NCI-H2107 treated with DMSO at 0.1 percent for 48 hours (cell line): ENCODE results near the gene CANT1.

Experiments
- DNase-seq: peaks from one replicate; lab custom pipeline; 2025; ENCODE audit not compliant: unreplicated experiment; lab: John Stamatoyannopoulos, UW

The CANT1 gene

DNA sequence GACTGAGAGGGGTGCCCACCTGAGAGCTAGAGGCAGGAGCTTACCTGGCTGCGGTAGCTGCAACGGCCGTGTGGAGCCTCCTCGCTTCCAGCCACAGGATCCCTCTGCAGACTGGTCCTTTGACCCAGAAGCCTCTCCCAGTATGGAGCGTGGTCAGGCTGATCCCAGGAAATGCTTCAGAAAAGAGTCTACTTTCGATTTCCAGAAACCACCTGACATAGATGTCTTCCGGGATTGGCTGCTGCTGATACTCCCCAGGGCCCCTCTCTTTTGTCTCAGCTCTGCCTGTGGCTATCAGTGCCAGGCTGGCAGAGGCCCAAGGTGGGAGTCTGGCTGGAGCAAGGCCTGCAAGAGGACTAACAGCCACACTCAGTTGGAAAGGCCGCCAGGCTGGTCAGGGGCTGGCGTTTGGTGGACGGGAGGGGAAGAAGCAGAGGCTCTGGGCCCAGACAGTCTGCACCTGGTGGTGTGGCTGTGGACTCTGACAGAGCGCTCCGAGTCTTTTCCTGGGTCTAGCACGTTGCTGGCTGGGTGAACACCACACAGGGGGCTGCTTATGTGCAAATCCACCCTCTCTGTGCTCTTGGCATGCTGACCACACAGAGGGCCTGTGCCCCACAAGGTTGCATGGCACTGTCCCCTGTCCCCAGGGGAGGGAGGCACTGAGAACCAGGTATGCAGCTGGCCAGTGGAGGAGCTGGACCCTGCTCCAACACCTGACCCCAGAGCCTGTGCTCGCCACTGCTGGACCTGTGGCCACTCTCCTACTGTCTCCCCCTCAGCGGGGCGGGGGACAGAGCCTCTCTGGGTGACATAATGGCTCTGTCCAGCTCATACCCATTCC lies 29.6 kb downstream of the CANT1 start, which contains the start of gene LGALS3BP:
TSS of gene LGALS3BP (minus strand) at position 144 of the 844 bp plus-strand sequence. CDS start 2,732 bp downstream, outside the sequence.
- DNase-seq = peak; percentile 92

DNA sequence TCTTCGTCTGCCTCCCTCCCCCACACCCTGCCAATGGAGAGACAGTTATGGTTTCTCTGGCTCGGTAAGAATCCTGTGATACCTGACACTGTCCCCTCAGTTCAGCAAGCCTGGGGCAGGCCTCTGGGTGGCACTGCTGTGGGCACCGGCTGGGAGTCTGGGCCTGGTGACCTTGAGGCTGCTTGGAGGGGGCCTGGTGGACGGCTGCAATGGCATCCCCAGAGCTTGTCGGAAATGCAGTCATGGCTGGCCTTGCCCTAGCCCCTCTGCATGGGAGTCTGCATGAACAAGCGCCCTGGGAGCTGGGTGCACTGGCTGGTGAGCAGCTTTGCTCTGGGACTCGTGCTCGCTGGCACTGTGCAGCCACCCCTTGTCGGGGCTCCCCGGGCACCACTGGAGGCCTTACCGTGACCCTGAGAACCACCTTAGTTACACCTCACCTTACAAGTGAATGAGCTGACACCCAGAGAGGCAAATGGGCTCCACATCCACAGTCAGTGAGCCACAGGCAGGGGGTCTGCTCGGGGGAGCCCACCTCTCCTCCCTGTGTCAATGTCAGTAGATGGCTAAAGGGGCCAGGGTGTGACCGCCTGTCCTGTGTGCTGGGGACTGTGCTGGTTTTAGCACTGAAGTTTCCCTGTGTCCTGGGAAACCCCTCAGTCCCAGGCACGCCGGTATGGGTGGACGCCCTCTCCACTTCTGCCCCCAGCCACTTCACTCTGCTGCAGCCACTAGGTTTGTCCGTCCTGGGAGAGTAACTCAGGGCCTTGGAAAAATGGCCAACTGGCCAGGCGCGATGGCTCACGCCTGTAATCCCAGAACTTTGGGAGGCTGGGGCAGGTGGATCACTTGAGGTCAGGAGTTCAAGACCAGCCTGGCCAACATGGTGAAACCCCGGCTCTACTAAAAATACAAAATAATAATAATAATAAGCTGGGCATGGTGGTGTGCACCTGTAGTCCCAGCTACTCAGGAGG lies 31.3 kb downstream of the CANT1 start:
- peak; percentile 38 for DNase-seq

DNA sequence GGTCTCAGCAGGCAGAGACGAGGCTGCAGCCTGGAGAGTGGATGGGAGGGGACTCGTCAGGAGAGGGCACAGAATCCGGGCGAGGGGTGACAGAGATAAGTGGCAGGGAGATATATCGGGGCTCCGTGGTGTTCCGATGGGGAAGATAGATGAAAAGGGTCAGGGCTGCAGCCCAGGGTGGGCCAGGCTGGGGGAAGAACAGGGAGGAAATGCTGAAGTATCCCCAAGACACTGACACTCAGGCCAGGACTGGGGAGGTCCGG lies 32.0 kb downstream of the CANT1 start:
- DNase-seq = no peak

DNA sequence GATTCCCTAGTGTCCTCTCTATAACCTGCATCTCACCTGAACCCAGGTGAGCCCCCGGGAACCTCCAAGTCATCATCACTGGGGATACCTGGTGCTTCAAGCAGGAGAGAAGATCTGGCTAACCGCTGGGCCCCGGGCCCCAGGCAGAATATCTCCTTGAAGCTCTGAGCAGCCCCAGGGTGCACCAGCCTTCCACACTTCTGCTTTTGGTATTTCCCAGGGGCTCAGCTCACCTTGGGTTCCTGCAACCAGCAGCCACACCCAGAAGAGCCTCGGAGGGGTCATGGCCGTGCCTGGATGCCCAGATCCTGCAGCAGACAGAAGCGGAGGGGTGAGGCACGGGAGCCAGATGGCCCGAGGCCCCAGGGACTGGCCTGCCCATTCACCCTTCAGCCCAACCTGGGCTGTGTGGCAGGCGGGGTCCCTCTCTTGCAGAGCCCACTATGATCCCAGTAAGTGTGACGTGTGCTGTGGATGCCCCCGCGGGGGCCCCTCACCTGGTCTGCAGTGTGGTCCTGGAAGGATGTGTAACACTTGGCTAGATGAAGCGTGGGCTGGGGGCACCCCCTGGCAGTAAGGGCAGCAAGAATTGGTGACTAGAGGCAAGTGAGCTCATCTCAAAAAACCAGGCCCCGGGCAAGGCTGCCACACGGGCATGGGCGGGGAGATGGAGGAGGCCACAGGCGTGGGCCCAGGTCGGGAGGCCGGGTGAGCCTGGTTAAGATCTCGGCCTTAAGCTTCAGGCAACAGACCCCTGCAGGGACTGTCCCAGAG lies 32.5 kb downstream of the CANT1 start:
- no peak for DNase-seq

DNA sequence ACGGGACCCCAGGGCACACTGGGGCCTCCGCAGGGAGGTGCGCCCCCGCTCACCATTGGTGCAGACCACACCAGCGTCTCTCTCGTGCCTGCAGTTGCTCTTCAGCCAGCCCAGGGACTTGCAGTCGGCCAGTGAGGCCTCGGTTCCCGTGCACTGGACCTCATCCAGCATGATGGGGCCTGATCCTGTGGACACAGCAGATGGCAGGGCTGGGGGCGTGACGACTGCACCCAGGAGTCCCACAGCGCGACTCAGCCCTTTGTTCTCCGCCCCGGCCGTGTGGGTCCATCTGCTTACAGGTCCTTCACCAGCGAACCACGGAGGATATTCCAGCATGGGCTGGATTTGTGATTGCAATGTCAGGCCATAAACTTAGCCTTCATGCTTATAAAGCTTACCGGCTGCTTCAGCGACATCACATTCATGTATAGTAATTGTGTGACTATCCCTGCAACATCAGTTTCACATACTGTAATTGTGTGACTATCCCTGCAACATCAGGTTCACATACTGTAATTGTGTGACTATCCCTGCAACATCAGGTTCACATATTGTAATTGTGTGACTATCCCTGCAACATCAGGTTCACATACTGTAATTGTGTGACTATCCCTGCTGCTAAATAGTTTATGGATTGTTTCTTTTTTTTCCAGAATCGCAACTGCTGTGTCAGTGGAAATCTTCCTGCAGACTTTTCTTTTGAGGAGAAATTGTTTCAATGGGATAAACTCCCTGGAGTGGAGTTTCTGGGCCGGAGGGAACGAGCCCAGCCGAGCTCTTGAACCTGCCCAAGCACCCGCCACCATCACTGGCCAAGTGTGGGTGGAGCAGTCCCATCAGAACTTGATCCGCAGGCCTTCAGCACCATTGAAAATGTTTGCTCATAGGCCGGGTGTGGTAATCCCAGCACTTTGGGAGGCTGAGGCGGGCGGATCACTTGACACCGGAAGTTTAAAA lies 34.7 kb downstream of the CANT1 start:
- DNase-seq = no peak

DNA sequence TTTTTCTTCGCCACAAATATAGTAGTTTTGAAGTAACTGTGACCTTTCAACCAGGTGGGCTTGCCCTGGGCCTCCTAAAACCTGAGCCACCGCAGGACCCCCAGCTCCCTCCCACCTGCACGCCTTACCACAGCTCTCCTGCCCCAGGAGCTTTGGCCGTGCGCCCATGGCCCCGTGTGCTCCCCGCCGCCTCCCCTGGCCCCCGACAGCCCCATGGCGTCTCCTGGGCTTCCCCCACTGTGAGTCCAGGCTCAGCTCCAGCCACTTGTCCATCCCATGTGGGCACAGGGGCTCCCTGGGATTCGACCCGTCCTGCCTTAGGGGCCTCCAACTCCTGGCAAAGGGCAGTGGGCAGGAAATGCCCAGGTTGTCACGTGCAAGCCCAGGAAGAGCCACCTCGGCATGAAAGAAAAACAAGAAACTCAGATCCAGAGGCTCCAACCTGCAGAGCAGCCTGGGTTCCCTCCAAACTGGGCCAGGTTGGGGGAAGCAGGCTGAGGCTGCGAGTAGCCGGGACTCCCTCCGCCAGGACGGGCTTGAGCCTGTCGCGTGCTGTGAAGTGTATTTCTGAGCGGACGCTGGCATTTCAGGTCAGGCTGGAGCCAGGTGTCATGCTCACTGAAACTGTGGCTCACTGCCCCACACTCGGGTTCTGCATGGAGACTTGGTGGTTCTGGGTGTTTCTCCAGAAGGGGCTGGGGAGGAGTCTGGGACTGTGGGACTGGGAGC lies 35.6 kb downstream of the CANT1 start:
- no peak for DNase-seq

DNA sequence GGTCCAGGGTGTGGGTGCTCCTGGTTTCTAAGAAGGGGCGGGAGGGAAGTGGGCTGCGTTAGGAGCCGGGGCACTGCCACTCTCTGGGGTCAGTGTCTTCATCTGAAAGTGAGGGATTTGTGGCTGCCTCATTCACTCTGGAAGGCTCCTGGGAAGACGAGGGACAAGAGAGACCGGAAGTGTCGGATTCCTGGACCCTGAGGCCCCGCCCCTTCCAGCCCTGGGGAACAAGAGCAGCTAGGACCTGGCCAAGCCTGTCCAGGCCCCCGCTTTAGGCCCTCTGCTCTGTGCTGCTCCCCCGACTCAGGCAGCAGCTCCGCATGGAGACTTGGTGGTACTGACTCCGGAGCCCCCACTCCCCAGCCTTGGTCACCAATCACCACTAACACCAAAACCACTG lies 36.4 kb downstream of the CANT1 start:
- no peak for DNase-seq

DNA sequence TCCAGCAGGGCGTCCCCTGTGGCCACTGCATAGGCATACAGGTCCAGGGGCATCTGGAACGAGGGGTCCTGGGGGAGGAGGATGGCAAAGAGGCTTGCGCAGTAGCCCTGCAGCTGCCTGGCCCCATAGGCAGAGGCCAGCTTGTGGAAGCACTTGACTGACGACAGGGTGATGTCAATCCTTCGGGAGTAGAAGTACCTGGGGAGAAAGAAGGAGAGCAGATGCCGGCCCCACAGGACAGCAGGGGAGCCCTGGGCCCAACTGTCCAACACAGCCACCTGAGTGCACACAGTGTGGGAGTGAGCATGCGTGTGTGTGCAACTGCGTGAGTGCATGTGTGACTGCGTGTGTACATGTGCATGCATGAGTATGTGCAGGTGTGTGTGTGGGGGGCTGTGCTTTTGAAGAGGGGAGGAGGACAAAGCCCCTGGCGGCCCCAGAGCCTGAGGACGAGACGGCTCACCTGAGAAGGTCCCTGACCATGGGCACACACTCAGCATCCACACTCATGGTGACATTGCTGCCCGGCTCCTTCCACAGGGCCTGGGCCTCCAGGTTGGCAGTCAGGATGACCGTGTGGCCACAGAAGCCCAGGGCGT lies 37.0 kb downstream of the CANT1 start:
- DNase-seq = no peak

DNA sequence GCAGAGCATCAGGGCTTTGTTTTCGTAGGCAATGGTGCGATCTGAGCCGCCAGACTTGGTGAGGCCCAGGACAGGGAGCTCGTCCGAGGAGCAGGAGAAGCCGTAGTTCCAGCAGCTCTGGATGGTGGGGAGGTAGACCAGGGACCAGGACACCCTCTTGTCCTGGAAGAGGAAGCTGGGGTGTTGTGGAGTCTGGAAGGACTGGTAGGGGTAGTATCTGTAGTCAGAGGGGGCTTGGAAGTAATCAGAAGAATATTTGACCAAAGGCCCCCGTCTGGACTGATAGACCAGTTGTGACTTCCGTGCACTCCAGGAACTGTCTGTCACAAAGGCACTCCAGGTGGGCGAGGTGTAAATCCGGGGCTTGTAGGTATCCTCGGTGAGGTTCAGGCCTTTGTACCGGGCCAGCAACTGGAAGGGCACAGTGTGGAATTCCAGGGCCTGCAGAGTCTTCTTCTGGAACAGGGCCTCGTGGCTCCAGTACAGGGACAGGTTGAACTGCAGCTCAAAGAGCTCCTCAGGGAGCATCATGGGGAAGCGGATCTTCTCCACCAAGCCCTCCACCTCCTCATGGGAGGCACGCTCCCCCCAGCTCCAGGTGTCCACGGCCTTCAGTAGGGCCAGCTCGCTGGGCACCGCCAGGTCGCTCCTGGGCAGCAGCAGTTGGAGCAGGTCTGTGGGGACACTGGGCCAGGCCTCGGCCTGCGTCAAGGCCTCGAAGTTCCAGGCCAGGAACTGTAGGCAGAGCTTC lies 37.6 kb downstream of the CANT1 start:
- DNase-seq = no peak

DNA sequence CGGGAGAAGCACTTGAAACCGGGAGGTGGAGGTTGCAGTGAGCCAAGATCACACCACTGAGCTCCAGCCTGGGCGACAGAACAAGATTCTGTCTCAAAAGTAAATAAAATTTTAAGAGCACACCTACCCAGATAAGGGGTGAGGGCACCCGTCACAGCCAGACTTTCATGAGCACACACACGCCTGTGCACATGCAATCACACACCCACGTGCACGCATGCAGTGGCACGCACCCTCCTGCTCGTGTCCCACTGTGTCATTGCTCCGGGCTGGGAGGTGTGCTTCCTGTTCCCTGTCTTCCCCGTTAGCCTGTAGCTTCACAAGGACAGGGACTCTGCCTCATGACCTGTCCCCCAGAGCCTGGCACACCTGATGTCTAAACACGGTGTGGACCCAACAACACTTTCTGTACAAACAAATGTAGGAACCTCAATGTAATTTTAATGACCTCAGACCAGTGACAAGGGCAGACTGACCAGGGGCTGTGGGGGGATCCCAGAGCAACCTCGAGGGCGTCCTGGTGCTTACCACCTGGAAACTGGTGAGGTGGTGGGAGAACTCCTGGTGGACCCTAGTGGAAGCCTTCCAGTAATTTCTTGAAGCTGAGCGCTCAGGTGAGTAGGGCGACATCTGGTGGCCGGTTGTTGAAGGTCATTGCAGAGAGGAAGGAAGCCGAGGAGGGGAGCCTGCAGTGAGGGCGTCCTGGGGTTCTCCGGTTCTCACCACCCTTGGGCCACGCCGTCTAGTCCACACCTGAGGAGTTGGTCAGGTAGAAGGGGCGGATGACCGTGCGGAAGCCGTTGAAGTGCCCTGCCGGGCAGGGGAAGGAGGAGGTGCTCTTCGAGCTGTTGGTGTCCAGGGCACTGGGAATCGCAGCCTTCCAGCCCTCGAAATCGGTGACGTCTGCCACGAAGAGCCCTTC lies 38.5 kb downstream of the CANT1 start:
- DNase-seq = peak; percentile 59

DNA sequence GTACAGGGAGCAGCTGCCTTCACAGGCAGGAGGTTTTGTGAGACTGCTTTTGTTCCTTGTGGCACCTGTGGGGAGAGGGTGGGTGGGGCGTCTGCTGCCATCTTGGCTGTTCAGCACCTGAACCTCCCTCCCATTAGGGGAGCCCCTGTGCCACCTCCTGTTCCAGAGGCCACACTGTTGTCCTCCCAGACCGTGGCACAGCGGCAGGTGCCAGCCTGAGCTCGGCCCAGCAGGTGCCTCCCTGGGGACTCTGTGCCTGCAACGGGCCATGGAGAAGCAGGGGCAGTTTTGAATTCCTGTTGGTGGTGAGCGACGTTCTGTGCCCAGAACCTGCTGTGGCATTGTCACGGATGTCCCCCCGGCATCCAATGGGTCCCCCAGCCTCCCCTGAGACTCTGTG lies 39.7 kb downstream of the CANT1 start:
- DNase-seq = peak; percentile 95

DNA sequence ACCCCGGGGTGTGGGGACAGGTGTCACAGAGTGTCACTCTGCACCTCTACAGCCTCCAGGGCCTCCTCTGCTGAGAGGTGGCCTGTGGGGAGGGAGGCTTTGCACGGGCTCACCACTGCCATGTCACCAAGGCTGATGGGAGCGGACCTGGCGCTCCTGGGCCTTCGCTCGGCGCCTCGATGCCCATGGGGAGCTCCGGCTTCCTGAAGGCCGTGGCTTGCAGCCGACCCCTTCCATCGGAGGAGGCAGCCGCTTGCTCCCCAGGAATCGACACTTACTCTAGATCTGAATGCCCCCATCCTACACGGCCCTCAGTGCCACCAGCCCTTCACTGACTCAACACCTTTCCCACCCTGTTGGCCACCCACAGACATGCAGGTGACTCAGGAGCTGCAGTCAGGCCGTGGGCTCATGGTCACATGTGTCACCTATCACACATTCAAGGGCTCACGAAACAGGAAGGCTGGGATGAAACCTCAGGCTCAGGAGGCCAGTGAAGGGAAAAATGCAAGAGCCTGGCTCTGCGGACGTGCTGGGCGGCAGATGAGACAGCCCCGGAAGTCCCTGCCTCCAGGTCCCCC lies 41.7 kb downstream of the CANT1 start:
- DNase-seq = no peak

DNA sequence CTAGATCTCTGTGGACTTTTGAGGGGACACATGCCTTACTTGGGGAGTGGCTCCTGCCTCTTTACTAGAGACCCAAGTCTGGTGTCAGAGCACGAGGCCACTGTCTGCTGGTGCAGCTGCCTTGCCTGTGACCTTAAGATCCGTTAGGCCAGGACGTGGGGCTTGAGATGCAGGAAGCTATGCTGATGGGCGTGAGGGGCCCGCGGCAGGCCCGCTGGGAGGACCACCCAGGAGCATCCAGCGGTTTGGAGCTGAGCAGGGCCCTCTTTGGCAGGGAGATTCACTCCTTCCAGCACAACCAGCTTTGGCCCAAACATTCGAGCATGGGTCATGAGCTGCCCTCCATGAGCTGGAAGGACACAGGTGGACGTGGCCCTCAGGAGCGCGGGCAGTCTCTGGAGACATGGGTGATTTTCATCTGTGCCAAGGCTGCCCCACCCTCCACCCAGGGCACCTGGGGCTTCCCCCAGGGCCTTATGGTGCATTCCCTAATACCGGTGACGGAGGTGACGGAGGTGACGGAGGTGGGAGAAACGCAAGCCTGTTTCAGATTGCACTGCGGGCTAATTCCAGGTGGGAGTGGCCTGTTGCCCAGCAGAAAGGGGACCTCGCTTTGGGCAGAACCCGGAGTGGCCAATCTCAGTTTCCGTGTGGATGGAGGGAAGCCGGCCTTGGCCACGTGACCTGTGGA lies 42.5 kb downstream of the CANT1 start:
- no peak for DNase-seq

DNA sequence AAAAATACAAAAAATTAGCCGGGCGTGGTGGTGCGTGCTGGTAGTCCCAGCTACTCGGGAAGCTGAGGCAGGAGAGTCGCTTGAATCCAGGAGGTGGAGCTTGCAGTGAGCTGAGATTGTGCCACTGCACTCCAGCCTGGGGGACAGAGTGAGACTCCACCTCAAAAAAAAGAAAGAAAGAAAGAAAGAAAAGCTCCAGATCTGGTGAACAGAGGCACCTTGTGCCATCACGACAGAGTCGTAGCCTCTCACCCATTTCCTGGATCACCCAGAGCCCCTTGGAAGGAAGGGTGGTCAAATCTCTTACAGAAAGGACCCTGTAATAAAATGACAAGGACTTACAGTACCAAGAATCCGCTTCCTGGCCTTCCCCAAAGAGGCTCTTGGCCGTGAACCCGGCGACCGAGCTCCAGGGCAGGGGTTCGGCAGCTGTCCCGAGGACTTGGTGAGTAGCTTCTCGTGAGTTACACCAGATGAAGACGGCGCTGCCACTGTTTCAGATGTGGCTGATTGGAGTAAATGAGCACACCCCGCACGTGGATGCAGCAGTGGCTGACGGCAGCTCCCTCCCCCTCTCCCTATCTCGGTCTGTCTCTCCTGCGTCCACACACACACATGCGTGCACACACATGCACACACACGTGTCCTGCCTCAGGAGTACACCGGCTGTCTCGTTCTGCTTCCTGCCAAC lies 43.3 kb downstream of the CANT1 start:
- no peak for DNase-seq

DNA sequence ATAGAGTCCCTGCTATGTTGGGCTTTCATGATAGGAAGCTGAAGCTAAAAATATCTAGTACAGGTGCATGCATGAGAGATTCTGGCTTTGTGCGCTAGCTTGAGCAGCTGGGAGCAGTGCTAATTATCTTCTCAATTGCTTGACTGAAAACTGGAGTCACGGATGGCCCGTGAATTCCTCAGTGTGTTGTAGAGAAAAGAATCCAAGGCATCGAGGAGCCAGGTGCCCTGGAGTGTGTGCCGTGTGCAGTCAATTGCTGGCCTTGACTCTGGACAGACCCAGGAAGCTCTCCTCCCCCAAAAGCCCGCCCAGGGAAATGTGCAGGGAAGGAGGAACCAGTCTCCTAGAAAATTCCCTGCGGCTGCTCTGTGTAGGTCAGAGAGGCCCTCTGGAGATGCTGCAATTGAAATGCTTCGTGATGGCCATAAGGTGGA lies 44.1 kb downstream of the CANT1 start:
- peak; percentile 61 for DNase-seq

DNA sequence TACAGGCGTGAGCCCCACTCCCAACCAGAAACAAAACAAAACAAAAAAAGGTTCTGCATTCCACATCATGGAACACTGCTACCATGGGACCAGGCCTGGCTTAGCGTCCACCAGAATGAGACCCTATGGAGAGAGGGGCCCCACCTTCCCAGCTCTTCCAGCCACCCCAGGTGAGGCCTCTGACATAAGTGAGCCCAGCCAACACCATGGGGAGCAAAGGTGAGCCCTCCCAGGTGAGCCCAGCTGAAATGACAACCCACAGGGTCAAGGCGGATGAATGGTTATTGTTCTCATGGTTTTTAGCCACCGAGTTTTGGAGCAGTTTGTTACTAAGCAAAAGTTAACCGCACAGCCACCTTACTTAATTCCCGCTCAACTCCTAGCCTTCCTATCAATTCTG lies 46.2 kb downstream of the CANT1 start:
- no peak for DNase-seq
